Neural cell (in vitro differentiated cells): ENCODE measurements around the gene UBE2E1. TPM values are rescaled to one million over a fixed set of nuclear protein-coding genes. Genes with fewer than 3 reads are reported as not detected.

ENCODE experiments used
- H2AFZ ChIP-seq: fragments of 200-600, 300-800 bp; sonication (generic), shearing (Covaris generic); 2 replicates; pipeline ENCODE4 v1.6.0; 2014; ENCODE audit warnings: low read depth, mild to moderate bottlenecking, antibody characterized with exemption, low read length, moderate library complexity
- H3F3A ChIP-seq: fragments of 200-600 bp; shearing (Covaris generic); 2 replicates; pipeline ENCODE4 v1.6.1; 2016; ENCODE audit warnings: mild to moderate bottlenecking, moderate library complexity, mixed read lengths, antibody characterized with exemption, low read length; ENCODE audit not compliant: insufficient read depth, poor library complexity, severe bottlenecking
- H3K27ac ChIP-seq: fragments of 200-600, 300-800 bp; sonication (generic), shearing (Covaris generic); 2 replicates; pipeline ENCODE4 v1.5.1; 2014; ENCODE audit warnings: mild to moderate bottlenecking, low read length, moderate library complexity
- H3K27me3 ChIP-seq: fragments of 300-800, 200-600 bp; sonication (generic), shearing (Covaris generic); 2 replicates; pipeline ENCODE4 v1.6.0; 2014; ENCODE audit warnings: mild to moderate bottlenecking, low read depth, low read length, moderate library complexity; ENCODE audit not compliant: insufficient read depth
- H3K36me3 ChIP-seq: fragments of 300-800, 200-600 bp; sonication (generic), shearing (Covaris generic); 2 replicates; pipeline ENCODE4 v1.5.1; 2014; ENCODE audit warnings: mild to moderate bottlenecking, antibody characterized with exemption, low read length, moderate library complexity; ENCODE audit not compliant: insufficient read depth
- H3K4me2 ChIP-seq: fragments of 300-800, 200-600 bp; sonication (generic), shearing (Covaris generic); 2 replicates; pipeline ENCODE4 v1.6.0; 2014; ENCODE audit warnings: mild to moderate bottlenecking, low read length
- H3K4me3 ChIP-seq: fragments of 300-800, 200-600 bp; sonication (generic), shearing (Covaris generic); 2 replicates; pipeline ENCODE4 v1.5.1; 2014; ENCODE audit warnings: mild to moderate bottlenecking, low read length, moderate library complexity
- H3K79me2 ChIP-seq: fragments of 200-600 bp; shearing (Covaris generic); replicated peaks from 2 replicates; pipeline ENCODE4 v1.6.0; 2014; ENCODE audit warnings: mild to moderate bottlenecking, low read length, moderate library complexity; ENCODE audit not compliant: insufficient read depth
- H3K9ac ChIP-seq: fragments of 300-800, 200-600 bp; sonication (generic), shearing (Covaris generic); 2 replicates; pipeline ENCODE4 v1.6.1; 2016; ENCODE audit warnings: mild to moderate bottlenecking, low read length, mixed read lengths
- H3K9me2 ChIP-seq: fragments of 200-600 bp; shearing (Covaris generic); 2 replicates; pipeline ENCODE4 v1.6.1; 2016; ENCODE audit warnings: mild to moderate bottlenecking, low read length, mixed read lengths; ENCODE audit not compliant: insufficient read depth
- H3K9me3 ChIP-seq: fragments of 200-600, 300-800 bp; sonication (generic), shearing (Covaris generic); 2 replicates; pipeline ENCODE4 v1.6.1; 2016; ENCODE audit warnings: mild to moderate bottlenecking, mixed run types, low read length, moderate library complexity, mixed read lengths
- H4K20me1 ChIP-seq: fragments of 200-600 bp; shearing (Covaris generic); 2 replicates; pipeline ENCODE4 v1.6.1; 2016; ENCODE audit warnings: mild to moderate bottlenecking, mixed run types; ENCODE audit not compliant: insufficient read depth
- EP300 ChIP-seq: fragments of 450-650 bp; conservative IDR thresholded peaks from 2 replicates; pipeline ENCODE4 v1.6.1; 2014; ENCODE audit warnings: antibody characterized with exemption, mild to moderate bottlenecking, moderate library complexity; ENCODE audit not compliant: poor library complexity, severe bottlenecking
- EZH2 ChIP-seq: fragments of 200-600, 300-800 bp; shearing (Covaris generic), sonication (generic); IDR thresholded peaks from 2 replicates; pipeline ENCODE4 v1.6.1; 2014; ENCODE audit warnings: antibody characterized with exemption, low read length, borderline replicate concordance, mild to moderate bottlenecking; ENCODE audit not compliant: insufficient read depth, poor library complexity, severe bottlenecking
- MXI1 ChIP-seq: fragments of 450-650 bp; conservative IDR thresholded peaks from 2 replicates; pipeline ENCODE4 v1.6.1; 2014; ENCODE audit warnings: antibody characterized with exemption, mild to moderate bottlenecking; ENCODE audit not compliant: poor library complexity, severe bottlenecking
- POLR2AphosphoS5 ChIP-seq: IDR thresholded peaks from 2 replicates; pipeline ENCODE4 v1.6.1; 2012
- RAD21 ChIP-seq: fragments of 450-650 bp; conservative IDR thresholded peaks from 2 replicates; pipeline ENCODE4 v1.6.1; 2014; ENCODE audit warnings: antibody characterized with exemption, mild to moderate bottlenecking, moderate library complexity
- SMC3 ChIP-seq: fragments of 450-650 bp; conservative IDR thresholded peaks from 2 replicates; pipeline ENCODE4 v1.6.1; 2014; ENCODE audit warnings: antibody characterized with exemption, mild to moderate bottlenecking, moderate library complexity; ENCODE audit not compliant: poor library complexity
- TAF1 ChIP-seq: IDR thresholded peaks from 2 replicates; pipeline ENCODE4 v1.6.1; 2012; ENCODE audit warnings: low read depth
- polyA plus RNA-seq: library from polyadenylated mRNA; depleted of rRNA; stranded (reverse); fragments of >200 nt; gene quantifications from 2 replicates; pipeline ENCODE4 v1.2.3, GENCODE V29; 2014
- TF ChIP-seq, protein P1 (sequence below): IDR thresholded peaks from 2 replicates; pipeline ENCODE4 v1.6.1; 2012; ENCODE audit warnings: borderline replicate concordance
- TF ChIP-seq, protein P2 (sequence below): fragments of 450-650 bp; IDR thresholded peaks from 2 replicates; pipeline ENCODE4 v1.5.1; 2014; ENCODE audit warnings: antibody characterized with exemption, mild to moderate bottlenecking, moderate library complexity; ENCODE audit not compliant: poor library complexity, severe bottlenecking

UBE2E1 gene
- polyA plus RNA-seq, 1 donor from 2014 or later: 157 TPM

DNA sequence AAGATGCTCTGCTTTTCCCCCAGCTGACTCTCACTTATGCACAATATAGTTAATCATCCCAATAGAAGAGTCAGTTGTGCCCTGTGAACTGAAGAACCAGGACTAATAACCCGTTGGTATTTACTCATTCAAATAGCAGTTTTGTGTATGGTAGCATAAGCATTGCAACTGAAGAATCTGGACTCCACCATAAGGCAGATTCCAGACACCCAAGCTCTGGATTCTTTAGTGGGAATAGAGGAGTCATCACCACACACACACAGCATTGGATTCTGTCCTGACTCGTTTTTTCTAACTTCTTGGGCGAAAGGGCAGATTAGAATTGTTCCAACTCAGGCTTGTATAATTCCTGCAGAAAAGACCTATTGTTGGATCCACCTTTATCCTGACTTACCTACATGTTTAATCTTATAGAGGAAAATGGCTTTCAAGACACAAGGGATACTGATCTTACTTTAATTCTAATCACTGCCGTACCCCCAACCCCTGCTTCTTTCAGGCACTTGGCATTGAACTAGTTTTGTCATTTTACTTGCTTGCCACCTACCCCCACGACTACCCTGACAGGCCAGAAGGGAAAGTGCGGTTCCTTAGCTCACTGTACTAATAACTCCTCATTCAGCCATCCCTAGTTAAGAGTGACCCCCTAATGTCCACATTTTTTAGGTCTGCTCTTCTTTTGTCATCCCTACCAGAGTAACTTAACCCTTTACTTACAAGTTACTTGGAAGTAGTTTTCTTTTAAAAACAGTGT is 68.8 kb downstream of the UBE2E1 start:
- H3K4me3 ChIP-seq: no peak overlapping the region
- TF ChIP-seq SMC3 (no peak), POLR2AphosphoS5 (no peak), MXI1 (no peak), TAF1 (no peak), EP300 (no peak), EZH2 (no peak), RAD21 (no peak)
- TF ChIP-seq, protein P1, sequence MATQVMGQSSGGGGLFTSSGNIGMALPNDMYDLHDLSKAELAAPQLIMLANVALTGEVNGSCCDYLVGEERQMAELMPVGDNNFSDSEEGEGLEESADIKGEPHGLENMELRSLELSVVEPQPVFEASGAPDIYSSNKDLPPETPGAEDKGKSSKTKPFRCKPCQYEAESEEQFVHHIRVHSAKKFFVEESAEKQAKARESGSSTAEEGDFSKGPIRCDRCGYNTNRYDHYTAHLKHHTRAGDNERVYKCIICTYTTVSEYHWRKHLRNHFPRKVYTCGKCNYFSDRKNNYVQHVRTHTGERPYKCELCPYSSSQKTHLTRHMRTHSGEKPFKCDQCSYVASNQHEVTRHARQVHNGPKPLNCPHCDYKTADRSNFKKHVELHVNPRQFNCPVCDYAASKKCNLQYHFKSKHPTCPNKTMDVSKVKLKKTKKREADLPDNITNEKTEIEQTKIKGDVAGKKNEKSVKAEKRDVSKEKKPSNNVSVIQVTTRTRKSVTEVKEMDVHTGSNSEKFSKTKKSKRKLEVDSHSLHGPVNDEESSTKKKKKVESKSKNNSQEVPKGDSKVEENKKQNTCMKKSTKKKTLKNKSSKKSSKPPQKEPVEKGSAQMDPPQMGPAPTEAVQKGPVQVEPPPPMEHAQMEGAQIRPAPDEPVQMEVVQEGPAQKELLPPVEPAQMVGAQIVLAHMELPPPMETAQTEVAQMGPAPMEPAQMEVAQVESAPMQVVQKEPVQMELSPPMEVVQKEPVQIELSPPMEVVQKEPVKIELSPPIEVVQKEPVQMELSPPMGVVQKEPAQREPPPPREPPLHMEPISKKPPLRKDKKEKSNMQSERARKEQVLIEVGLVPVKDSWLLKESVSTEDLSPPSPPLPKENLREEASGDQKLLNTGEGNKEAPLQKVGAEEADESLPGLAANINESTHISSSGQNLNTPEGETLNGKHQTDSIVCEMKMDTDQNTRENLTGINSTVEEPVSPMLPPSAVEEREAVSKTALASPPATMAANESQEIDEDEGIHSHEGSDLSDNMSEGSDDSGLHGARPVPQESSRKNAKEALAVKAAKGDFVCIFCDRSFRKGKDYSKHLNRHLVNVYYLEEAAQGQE: no peak
- TF ChIP-seq, protein P2, sequence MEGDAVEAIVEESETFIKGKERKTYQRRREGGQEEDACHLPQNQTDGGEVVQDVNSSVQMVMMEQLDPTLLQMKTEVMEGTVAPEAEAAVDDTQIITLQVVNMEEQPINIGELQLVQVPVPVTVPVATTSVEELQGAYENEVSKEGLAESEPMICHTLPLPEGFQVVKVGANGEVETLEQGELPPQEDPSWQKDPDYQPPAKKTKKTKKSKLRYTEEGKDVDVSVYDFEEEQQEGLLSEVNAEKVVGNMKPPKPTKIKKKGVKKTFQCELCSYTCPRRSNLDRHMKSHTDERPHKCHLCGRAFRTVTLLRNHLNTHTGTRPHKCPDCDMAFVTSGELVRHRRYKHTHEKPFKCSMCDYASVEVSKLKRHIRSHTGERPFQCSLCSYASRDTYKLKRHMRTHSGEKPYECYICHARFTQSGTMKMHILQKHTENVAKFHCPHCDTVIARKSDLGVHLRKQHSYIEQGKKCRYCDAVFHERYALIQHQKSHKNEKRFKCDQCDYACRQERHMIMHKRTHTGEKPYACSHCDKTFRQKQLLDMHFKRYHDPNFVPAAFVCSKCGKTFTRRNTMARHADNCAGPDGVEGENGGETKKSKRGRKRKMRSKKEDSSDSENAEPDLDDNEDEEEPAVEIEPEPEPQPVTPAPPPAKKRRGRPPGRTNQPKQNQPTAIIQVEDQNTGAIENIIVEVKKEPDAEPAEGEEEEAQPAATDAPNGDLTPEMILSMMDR: no peak
- H3F3A ChIP-seq: no peaks in the 10 kb centered on the region
- H4K20me1 ChIP-seq: no peaks in the 10 kb centered on the region
- no peak overlapping the region for H3K27ac ChIP-seq
- H3K36me3 ChIP-seq: peaks cover 5% of the 10 kb centered on the region
- H3K9me2 ChIP-seq: no peaks in the 10 kb centered on the region
- H2AFZ ChIP-seq: no peak overlapping the region
- no peaks in the 10 kb centered on the region for H3K27me3 ChIP-seq
- no peaks in the 10 kb centered on the region for H3K9me3 ChIP-seq
- no peaks in the 10 kb centered on the region for H3K79me2 ChIP-seq
- no peak overlapping the region for H3K4me2 ChIP-seq
- H3K9ac ChIP-seq: no peak overlapping the region

DNA sequence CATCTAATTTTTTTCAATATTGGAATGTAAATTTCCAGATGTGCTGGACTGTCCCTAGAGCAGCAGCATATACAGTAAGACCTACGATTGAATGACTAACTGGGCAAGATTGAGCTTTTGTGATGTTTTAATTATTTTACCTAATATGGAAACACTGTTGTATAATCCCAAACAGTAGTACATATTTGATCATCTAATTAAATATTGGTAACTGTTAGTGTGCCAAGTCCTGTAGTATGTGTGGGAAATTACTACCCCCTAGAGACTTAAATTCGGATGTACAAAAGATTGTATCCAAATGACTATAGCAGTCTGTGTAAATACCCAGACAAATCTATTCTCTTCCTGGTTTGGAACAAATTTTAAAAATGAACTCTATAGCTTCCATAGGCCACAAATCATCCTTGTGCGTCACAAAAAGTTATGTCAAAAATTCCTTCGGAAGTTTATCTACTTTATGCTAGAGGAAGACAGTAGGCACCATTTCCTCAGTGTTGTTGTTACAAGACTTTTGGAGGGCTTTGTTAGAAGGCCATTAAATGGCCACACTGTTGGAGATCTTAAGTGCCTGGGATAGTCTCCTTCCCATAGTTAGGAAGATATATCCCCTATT is 69.5 kb downstream of the UBE2E1 start:
- no peak overlapping the region for H2AFZ ChIP-seq
- no peak overlapping the region for H3K4me2 ChIP-seq
- H3K9ac ChIP-seq: no peak overlapping the region
- TF ChIP-seq MXI1 (no peak), SMC3 (no peak), EP300 (no peak), RAD21 (no peak), TAF1 (no peak), EZH2 (no peak), POLR2AphosphoS5 (no peak)
- TF ChIP-seq, protein P1: no peak
- TF ChIP-seq, protein P2: no peak
- peaks cover 5% of the 10 kb centered on the region for H3K36me3 ChIP-seq
- H3K9me2 ChIP-seq: no peaks in the 10 kb centered on the region
- no peaks in the 10 kb centered on the region for H3K27me3 ChIP-seq
- no peaks in the 10 kb centered on the region for H3K9me3 ChIP-seq
- H3K27ac ChIP-seq: no peak overlapping the region
- H3F3A ChIP-seq: no peaks in the 10 kb centered on the region
- no peaks in the 10 kb centered on the region for H4K20me1 ChIP-seq
- H3K79me2 ChIP-seq: no peaks in the 10 kb centered on the region
- no peak overlapping the region for H3K4me3 ChIP-seq
